Activated T-helper 2 cell treated with anti-CD3 and anti-CD28 coated beads, Interferon-gamma antibody, Interleukin-2, Interleukin-4, amounts not matched to agents 10 μg/mL and 5 μg/mL and 100 μg/mL, durations not matched to agents 14 hours and 24 hours and 36 hours (primary cell): Measurements from ENCODE around the gene SGPP1. TPM values are rescaled to one million over a fixed set of nuclear protein-coding genes. Genes with fewer than 3 reads are reported as not detected.
"Not testable (repeated sequence)": the region's sequence is repeated elsewhere in the genome, so short reads cannot be mapped to it uniquely, and the experiment has no call there.

ENCODE experiments used
- DNase-seq: peaks from one replicate; pipeline ENCODE4 v3.0.0; 2021; ENCODE audit warnings: low spot score
- H3K27ac Mint-ChIP-seq: one replicate; pipeline ENCODE4 v1.8.0; 2021; ENCODE audit warnings: mixed read lengths
- H3K27me3 Mint-ChIP-seq: one replicate; pipeline ENCODE4 v1.8.0; 2021; ENCODE audit warnings: low read depth, mixed read lengths
- H3K36me3 Mint-ChIP-seq: one replicate; pipeline ENCODE4 v1.8.0; 2021; ENCODE audit warnings: low read depth, mixed read lengths
- H3K4me1 Mint-ChIP-seq: one replicate; pipeline ENCODE4 v1.8.0; 2021; ENCODE audit warnings: low read depth, mixed read lengths
- H3K4me3 Mint-ChIP-seq: one replicate; pipeline ENCODE4 v1.8.0; 2021; ENCODE audit warnings: low read depth, mild to moderate bottlenecking, moderate library complexity, mixed read lengths
- H3K9me3 Mint-ChIP-seq: one replicate; pipeline ENCODE4 v1.8.0; 2021; ENCODE audit warnings: mixed read lengths
- intact Hi-C: fragments of 100-400 bp; cut with micrococcal nuclease; formaldehyde crosslinking; loops from one replicate; pipeline ENCODE4 v1.15.1; 2023
- total RNA-seq: library from RNA; stranded (reverse); gene quantifications from 2 replicates; pipeline ENCODE4 v1.2.3, GENCODE V29; 2022

SGPP1 gene
- total RNA-seq, 1 donor from 2014 or later, result 14.0 TPM

GRCh38 chr14:63715360-63715759 is 12.5 kb downstream of the SGPP1 start:
- Mint-ChIP-seq H3K4me1 (peaks cover 14% of the 10 kb centered on the region), H3K9me3 (peaks cover 27% of the 10 kb centered on the region), H3K36me3 (peaks cover 55% of the 10 kb centered on the region), H3K27ac (no peak overlapping the region), H3K27me3 (no peaks in the 10 kb centered on the region), H3K4me3 (no peak overlapping the region)
- DNase-seq, result no peak
- intact Hi-C loops, result no loop called here

GRCh38 chr14:63713764-63714163 is 14.1 kb downstream of the SGPP1 start:
- Mint-ChIP-seq H3K36me3 (peaks cover 47% of the 10 kb centered on the region), H3K27ac (no peak overlapping the region), H3K4me1 (peaks cover 18% of the 10 kb centered on the region), H3K27me3 (no peaks in the 10 kb centered on the region), H3K4me3 (no peak overlapping the region), H3K9me3 (peaks cover 27% of the 10 kb centered on the region)
- no peak for DNase-seq
- intact Hi-C loops, result no loop called here

GRCh38 chr14:63713058-63713457 is 14.8 kb downstream of the SGPP1 start:
- Mint-ChIP-seq H3K27me3 (no peaks in the 10 kb centered on the region), H3K27ac (peak overlapping the region; percentile 51), H3K4me3 (no peak overlapping the region)

DNA sequence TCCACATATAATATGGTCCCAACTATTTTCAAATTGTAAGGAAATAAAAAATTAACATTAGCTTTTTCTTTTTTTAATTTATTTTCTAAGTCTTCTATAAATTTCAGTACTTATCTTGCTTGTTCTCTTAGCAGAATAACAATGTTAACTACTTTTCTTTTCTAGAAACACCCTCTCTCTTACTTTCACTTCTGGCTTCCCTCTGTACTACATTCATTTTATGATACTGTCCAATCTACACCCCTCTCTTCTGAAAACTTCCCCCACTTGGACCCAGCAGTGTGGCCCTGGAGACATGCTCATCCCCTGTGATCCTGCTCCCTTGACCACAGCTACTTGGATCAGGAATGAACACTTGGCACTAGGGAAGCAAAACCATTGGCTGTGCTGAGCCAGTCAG is 15.7 kb downstream of the SGPP1 start:
- Mint-ChIP-seq H3K9me3 (peaks cover 18% of the 10 kb centered on the region), H3K4me1 (peaks cover 18% of the 10 kb centered on the region), H3K36me3 (peaks cover 33% of the 10 kb centered on the region), H3K27ac (peak overlapping the region; percentile 25), H3K4me3 (peak overlapping the region; percentile 32), H3K27me3 (no peaks in the 10 kb centered on the region)
- intact Hi-C loops, result no loop called here
- DNase-seq, result no peak

More at GRCh38 chr14:63713058-63713457, 14.8 kb downstream of the SGPP1 start:
- Mint-ChIP-seq H3K36me3 (peaks cover 41% of the 10 kb centered on the region), H3K9me3 (peaks cover 22% of the 10 kb centered on the region), H3K4me1 (peaks cover 18% of the 10 kb centered on the region)
- intact Hi-C loops, result no loop called here
- no peak for DNase-seq

DNA sequence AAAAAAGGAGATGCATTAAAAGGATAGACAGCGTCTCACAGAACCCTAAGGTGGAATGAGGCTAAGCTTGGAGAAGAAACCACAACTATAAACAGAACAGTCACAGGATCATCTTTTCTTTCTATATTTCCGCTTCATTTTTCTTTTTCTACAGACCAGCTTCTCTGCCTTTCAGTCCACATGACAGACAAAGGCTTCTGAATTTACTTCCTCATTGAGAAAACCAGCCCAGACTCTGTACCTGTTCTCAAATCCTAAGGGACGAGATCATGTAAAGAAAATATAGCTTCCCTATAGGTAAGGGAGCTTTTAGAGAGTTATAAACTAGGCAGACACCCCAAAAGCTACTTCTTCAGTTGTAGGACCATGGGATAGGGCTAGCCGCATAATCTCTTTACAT is 17.4 kb downstream of the SGPP1 start:
- Mint-ChIP-seq H3K27me3 (no peaks in the 10 kb centered on the region), H3K4me3 (no peak overlapping the region), H3K36me3 (peaks cover 21% of the 10 kb centered on the region), H3K9me3 (peaks cover 8% of the 10 kb centered on the region), H3K4me1 (peaks cover 18% of the 10 kb centered on the region), H3K27ac (no peak overlapping the region)
- intact Hi-C loops, result no loop called here
- no peak for DNase-seq

DNA sequence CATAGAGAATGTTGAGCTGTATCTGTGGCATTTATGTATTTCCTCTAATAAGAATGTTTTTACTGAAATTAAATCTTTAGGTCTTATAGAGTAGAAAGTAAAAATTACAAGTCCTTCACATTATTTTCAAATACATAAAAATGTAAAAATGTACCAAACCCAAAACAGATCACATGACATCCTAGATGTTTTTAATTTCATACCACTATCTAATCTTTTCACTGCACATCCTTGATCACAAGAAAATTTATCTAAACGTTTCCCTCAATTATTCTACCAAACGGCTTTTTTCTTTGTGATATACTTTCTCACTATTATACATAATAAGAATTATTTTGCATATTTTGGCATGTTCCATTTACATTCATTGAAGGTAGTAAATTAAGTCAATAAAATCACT is 18.3 kb downstream of the SGPP1 start:
- H3K27me3 Mint-ChIP-seq, result no peaks in the 10 kb centered on the region
- peaks cover 19% of the 10 kb centered on the region for H3K36me3 Mint-ChIP-seq
- intact Hi-C loops, result no loop called here
- H3K27ac Mint-ChIP-seq, result no peak overlapping the region
- no peak overlapping the region for H3K4me3 Mint-ChIP-seq
- peaks cover 19% of the 10 kb centered on the region for H3K4me1 Mint-ChIP-seq
- peaks cover 7% of the 10 kb centered on the region for H3K9me3 Mint-ChIP-seq
- no peak for DNase-seq

DNA sequence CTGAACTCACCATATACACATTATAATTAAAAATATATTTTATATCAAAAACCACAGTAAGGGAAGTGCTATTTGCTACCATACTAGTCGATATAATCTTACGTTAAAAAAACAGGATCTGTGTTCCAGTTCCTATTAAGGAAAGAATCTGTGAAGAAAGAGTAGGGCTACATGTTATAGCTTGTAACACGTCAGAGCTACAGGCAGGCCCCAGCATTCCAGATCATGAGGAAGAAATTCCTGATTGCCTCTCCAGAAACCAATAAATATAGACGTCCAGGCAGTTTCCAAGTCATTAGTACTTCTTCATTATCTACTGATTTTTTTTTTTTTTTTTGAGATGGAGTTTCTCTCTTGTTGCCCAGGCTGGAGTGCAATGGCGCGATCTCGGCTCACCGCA is 20.6 kb downstream of the SGPP1 start:
- intact Hi-C loops, result no loop called here
- Mint-ChIP-seq H3K4me1 (peaks cover 8% of the 10 kb centered on the region), H3K27me3 (no peaks in the 10 kb centered on the region), H3K9me3 (peaks cover 1% of the 10 kb centered on the region), H3K4me3 (no peak overlapping the region), H3K36me3 (peaks cover 1% of the 10 kb centered on the region), H3K27ac (no peak overlapping the region)
- no peak for DNase-seq

GRCh38 chr14:63705561-63706070 is 22.2 kb downstream of the SGPP1 start:
- Mint-ChIP-seq H3K27ac (no peak overlapping the region), H3K27me3 (no peaks in the 10 kb centered on the region), H3K36me3 (peaks cover 7% of the 10 kb centered on the region), H3K4me3 (no peak overlapping the region), H3K4me1 (peaks cover 12% of the 10 kb centered on the region), H3K9me3 (no peaks in the 10 kb centered on the region)
- intact Hi-C loops, result no loop called here
- no peak for DNase-seq

- H3K9me3 Mint-ChIP-seq, H3K27me3 Mint-ChIP-seq, H3K27ac Mint-ChIP-seq, DNase-seq, H3K36me3 Mint-ChIP-seq, H3K4me1 Mint-ChIP-seq, H3K4me3 Mint-ChIP-seq, intact Hi-C loops: not testable (repeated sequence)
Measured at GRCh38 chr14:63702530-63702929, 25.3 kb downstream of the SGPP1 start.

GRCh38 chr14:63701606-63702299 is 26.1 kb downstream of the SGPP1 start:
- peaks cover 12% of the 10 kb centered on the region for H3K36me3 Mint-ChIP-seq
- H3K9me3 Mint-ChIP-seq, result no peaks in the 10 kb centered on the region
- H3K27ac Mint-ChIP-seq, result no peak overlapping the region
- DNase-seq, result no peak
- H3K4me1 Mint-ChIP-seq, result peaks cover 8% of the 10 kb centered on the region
- no peaks in the 10 kb centered on the region for H3K27me3 Mint-ChIP-seq
- intact Hi-C loops, result no loop called here
- H3K4me3 Mint-ChIP-seq, result no peak overlapping the region

DNA sequence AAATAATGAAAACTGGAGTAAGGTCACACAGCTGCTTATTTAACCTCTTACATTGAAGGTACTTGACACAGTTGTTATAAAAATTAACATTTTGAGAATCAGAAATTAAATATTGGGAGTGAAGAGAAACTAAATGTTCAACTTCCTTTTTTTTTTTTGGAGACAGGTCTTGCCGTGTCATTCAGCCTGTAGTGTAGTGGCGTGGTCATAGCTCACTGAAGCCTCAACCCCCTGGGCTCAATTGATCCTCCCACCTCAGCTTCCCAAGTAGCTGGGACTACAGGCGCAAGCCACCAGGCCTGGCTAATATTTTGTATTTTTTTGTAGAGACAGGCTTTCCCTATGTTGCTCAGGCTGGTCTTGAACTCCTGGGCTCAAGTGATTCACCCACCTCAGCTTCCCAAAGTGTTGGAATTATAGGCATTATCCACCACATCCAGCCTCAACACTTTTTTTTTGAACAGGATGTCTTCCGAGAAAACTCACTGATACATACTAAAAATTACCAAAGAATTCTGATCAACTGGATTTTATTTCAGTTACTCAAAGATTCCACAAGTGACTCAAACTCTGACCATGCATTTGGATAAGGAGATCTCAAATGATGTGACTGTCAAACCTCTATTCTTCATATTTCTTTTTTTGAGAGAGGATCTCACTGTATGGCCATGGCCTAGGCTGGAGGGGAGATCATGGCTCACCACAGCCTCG is 35.4 kb downstream of the SGPP1 start:
- H3K9me3 Mint-ChIP-seq, result no peaks in the 10 kb centered on the region
- peaks cover 20% of the 10 kb centered on the region for H3K36me3 Mint-ChIP-seq
- H3K4me1 Mint-ChIP-seq, result no peaks in the 10 kb centered on the region
- no peak overlapping the region for H3K27ac Mint-ChIP-seq
- no peak for DNase-seq
- H3K27me3 Mint-ChIP-seq, result no peaks in the 10 kb centered on the region
- intact Hi-C loops, result no loop called here
- no peak overlapping the region for H3K4me3 Mint-ChIP-seq

DNA sequence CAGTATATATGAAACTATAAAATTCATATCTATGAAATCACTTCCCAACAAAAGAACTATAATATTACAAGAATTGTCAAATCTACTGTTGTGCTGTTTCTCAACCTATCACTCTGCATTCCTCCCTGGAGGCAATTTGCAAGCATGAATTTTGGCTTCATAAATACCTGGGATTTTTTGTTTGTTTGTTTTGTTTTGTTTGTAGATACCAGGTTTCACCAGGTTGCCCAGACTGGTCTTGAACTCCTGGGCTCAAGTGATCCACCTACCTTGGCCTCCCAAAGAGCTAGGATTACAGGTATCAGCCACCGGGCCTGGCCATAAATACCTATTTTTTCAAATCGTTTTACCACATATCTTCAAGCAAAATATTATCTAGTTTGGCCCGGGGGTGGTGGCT is 38.7 kb downstream of the SGPP1 start:
- H3K27ac Mint-ChIP-seq, result no peak overlapping the region
- H3K4me1 Mint-ChIP-seq, result no peaks in the 10 kb centered on the region
- intact Hi-C loops, result no loop called here
- no peak overlapping the region for H3K4me3 Mint-ChIP-seq
- no peaks in the 10 kb centered on the region for H3K27me3 Mint-ChIP-seq
- no peak for DNase-seq
- H3K9me3 Mint-ChIP-seq, result no peaks in the 10 kb centered on the region
- peaks cover 20% of the 10 kb centered on the region for H3K36me3 Mint-ChIP-seq

GRCh38 chr14:63686926-63687325 is 40.9 kb downstream of the SGPP1 start:
- H3K4me3 Mint-ChIP-seq, result no peak overlapping the region
- no peaks in the 10 kb centered on the region for H3K4me1 Mint-ChIP-seq
- no peaks in the 10 kb centered on the region for H3K9me3 Mint-ChIP-seq
- H3K36me3 Mint-ChIP-seq, result peaks cover 17% of the 10 kb centered on the region
- no peak overlapping the region for H3K27ac Mint-ChIP-seq
- H3K27me3 Mint-ChIP-seq, result no peaks in the 10 kb centered on the region
- no peak for DNase-seq
- intact Hi-C loops, result no loop called here
